GM10266 (cell line): ENCODE data around the gene FKBP5.
"Not testable (repeated sequence)": the region's sequence is repeated elsewhere in the genome, so short reads cannot be mapped to it uniquely, and the experiment has no call there.

Experiments used
- DNase-seq: peaks from one replicate; pipeline ENCODE4 v3.0.0; 2012; ENCODE audit errors: extremely low spot score
- CTCF ChIP-seq: IDR thresholded peaks from 2 replicates; pipeline ENCODE4 v1.5.1; 2012; ENCODE audit warnings: mild to moderate bottlenecking, low read depth; ENCODE audit not compliant: control insufficient read depth, insufficient read depth; ENCODE audit errors: missing control alignments

FKBP5 gene

GRCh38 chr6:35703554-35703953 lies 14.8 kb upstream of the FKBP5 start:
- TF ChIP-seq CTCF, result no peak

GRCh38 chr6:35698858-35699257 lies 10.1 kb upstream of the FKBP5 start:
- TF ChIP-seq CTCF, result no peak
- no peak for DNase-seq

More at GRCh38 chr6:35703554-35703953, 14.8 kb upstream of the FKBP5 start:
- no peak for DNase-seq

GRCh38 chr6:35698430-35698829 lies 9.7 kb upstream of the FKBP5 start:
- DNase-seq, result not testable (repeated sequence)

- DNase-seq, result no peak
Measured at GRCh38 chr6:35694462-35694861, 5.7 kb upstream of the FKBP5 start.

GRCh38 chr6:35691027-35691824 lies 2.5 kb upstream of the FKBP5 start:
- no peak for TF ChIP-seq CTCF
- DNase-seq, result no peak

More at GRCh38 chr6:35694462-35694861, 5.7 kb upstream of the FKBP5 start:
- no peak for TF ChIP-seq CTCF

- no peak for DNase-seq
- no peak for TF ChIP-seq CTCF
Measured at GRCh38 chr6:35690484-35690883, 1.8 kb upstream of the FKBP5 start.

GRCh38 chr6:35690006-35690405 lies 1.3 kb upstream of the FKBP5 start:
- not testable (repeated sequence) for DNase-seq

- peak; percentile 49 for DNase-seq
- TF ChIP-seq CTCF, result no peak
Measured at GRCh38 chr6:35687658-35688604, 784 bp downstream of the FKBP5 start.
